Skin of body (tissue), 2 donors: ENCODE results near the gene OR51D1. TPM values are rescaled to one million over a fixed set of nuclear protein-coding genes. Genes with fewer than 3 reads are reported as not detected.

ENCODE experiments used
- DNase-seq: peaks from one replicate; lab custom pipeline; 2025; lab: John Stamatoyannopoulos, UW
- total RNA-seq: library from RNA; depleted of rRNA; stranded (reverse); fragments of >200 nt; gene quantifications from one replicate; pipeline ENCODE4 v1.2.3, GENCODE V29; 2014

OR51D1 gene
- total RNA-seq, 1 donor from 2014 or later: not detected

DNA sequence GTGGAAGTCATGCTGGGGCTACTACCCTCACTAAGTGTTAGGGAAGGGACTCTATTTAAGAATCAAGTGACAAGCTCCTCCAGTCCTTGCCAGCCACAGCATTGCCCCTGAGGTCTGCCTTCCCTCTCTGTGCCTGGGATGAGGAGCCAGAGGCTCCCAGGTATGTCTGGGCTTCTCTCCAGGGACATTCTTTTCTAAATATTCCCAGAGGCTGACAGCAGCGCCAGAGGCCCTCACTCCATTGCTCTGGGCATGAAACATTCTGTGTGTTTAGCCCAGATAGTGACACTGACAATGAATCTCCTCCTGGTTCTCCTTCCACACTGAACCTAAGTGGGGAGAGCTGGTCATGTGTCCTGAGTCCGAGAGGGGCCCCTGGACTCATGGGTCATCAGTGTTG lies 8.7 kb downstream of the OR51D1 start:
- no peak for DNase-seq

DNA sequence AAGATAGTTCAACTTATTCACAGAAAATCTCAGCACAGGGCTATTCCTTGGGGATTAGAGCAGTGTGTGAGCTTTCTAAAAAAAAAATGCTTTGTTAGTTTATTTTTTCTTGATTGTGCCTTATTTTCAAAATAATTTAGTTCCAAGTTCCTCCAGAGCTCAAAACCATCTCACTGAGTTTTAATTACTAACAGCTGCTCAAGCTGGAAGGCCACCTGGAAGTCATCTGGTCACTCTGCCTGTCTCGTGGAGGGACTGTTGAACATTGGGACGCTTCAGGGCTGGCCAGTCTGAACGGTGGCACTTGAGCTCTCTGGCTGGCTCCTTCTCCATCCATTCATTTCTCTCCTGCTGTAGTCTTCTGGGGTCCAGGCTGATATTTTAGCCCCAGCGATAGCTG lies 10.5 kb downstream of the OR51D1 start:
- no peak for DNase-seq

DNA sequence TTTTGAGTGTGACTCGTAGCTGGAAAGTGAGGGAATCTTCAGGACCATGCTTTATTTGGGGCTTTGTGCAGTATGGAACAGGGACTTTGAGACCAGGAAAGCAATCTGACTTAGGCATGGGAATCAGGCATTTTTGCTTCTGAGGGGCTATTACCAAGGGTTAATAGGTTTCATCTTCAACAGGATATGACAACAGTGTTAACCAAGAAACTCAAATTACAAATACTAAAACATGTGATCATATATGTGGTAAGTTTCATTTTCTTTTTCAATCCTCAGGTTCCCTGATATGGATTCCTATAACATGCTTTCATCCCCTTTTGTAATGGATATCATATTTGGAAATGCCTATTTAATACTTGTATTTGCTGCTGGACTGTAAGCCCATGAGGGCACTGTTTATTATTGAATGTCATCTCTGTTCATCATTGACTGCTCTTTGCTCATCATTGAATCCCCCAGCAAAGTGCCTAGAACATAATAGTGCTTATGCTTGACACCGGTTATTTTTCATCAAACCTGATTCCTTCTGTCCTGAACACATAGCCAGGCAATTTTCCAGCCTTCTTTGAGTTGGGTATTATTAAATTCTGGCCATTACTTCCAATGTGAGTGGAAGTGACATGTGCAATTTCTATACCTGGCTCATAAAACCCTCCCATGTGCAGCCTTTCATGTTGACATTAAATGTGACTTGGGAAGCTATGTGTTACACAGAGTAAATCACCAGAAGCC lies 17.5 kb downstream of the OR51D1 start:
- DNase-seq: no peak

DNA sequence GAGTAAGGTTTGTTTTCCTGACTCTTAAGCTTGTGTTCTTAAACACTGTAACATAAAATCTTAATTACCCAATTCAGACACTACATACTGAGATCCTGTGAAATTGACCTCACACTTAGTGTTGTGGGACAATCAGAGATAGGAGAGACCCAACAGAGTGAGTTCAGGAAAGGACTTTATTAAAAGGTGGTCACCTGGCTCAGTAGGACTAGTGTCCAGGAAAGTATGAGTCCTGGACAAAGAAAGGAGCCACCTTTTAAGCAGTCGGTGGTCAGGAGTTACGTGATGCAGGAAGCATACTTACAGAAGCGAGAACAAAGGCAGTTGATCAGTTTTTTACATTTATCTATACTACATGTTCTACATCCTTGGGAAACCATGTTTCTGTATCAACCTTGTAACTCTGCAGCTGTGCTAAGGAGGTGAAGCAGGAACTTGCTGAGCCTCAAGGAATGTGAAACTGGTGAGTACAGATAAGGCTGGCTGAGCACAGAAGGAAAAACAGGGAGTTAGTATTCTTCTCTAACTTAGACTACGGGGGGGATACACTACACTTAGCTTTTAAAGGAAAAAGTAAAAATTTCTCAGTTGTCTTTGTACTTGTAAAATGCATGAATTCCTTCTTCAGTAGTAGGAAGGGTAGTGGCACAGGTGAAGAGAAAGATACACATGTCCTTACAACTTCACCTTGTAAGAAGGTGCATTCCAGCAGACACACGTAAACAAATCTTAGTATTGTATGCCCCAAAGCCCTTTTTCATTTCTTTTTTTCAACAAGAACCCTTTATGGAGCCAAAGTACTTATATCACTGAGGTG lies 21.6 kb downstream of the OR51D1 start:
- no peak for DNase-seq

DNA sequence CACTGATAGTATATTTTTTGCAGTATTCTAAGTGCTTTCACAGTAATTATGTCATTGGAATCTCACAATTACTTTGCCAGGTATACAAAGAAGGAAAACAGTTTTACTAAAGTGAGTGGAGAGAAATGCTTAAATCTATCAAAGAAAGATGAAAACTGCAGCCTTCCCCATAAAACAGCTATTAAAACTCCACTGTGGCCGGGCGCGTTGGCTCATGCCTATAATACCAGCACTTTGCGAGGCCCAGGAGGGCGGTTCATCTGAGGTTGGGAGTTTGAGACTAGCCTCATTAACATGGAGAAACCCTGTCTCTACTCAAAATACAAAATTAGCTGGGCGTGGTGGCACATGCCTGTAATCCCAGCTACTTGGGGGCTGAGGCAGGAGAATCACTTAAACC lies 25.6 kb downstream of the OR51D1 start:
- DNase-seq: no peak

DNA sequence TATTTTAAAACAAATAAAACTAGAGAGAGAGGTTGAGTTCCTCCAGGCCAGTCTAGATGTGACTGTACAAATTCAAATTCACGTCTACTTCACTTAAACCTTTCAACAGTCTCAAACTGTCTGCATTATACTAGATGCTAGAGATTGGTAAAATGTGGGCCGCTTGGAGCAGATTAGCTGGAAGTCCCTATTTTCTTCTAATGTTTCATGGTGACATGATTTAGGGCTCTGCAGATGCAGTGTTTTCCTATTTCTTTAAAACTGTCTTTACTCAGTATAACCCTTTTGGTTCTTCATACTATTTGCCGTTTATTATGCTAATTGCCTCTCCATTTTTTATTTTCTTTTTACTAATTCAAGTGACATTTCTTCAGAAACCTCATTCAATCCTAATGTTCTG lies 26.9 kb downstream of the OR51D1 start:
- no peak for DNase-seq

DNA sequence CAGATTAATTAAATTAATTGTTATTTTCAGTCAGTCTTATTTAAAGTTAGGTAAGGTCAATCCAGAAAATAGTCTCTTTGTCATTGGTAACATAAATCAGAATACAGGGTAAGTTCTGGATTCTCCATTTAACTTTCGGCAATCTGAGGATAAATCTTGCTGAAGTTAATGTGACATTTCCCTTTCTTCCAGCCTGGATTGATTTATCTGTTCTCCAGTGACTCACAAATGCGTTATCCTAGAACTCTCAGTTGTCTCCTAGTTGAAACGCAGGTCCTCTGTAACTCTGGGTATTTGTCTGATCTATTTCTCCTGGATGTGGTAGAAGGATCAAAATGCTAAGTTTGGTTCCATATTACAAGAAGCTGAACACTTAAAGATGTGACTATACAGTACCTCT lies 27.5 kb downstream of the OR51D1 start:
- no peak for DNase-seq

DNA sequence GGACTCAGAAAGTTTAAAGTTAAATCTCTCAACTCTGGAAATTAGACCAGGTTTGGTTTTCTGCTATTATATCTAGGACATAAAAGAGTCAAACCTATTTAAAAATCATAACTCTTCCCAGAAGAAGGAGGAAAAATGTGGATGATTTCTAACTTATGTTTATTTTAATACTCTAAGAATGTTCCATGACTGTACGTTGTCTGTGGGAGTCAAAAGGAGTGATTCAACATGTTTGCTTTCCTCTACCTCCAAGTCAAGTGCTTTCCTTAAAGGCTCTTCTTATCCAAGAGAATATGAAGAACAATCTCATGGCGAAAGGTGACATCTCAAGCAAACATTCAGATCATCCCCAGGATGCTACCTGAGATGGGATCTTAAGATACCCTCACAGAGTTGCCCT lies 28.1 kb downstream of the OR51D1 start:
- no peak for DNase-seq

DNA sequence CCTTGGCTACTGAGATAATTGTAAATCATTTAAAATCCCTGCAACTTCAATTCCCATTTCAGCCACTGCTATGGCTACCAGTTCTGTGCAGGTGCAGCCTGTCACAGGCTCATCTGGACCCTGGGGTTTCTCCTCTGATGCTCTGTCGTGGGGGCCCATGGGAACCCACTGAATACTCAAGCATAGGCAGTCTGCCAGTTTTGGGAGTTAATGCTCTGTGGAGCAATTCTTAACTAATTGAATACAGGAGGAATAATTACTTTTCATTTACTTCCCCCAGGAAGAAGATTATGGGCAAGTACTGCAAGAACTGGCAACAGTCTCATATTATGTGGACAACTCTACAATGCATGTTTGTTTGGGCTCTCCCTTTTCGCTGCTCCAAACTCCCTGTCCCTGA lies 34.5 kb downstream of the OR51D1 start:
- DNase-seq: no peak

DNA sequence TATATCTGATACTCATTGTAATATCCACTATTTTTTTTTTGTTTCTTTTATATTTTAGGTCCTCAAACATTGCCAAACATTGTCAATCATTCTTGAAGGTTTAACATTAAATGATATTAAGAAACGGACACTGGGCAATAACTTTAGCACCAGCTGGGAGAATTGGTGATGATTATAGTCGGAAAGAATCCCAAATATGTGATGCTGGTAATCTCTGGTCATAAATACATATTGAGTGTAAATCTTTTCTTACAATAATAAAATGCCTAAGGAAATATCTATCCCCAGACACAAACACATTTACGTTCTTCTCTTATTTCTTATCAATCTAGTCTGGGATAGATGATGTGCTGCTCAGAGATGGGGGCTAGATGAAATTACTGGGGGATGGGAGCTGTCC lies 35.2 kb downstream of the OR51D1 start:
- DNase-seq: no peak

DNA sequence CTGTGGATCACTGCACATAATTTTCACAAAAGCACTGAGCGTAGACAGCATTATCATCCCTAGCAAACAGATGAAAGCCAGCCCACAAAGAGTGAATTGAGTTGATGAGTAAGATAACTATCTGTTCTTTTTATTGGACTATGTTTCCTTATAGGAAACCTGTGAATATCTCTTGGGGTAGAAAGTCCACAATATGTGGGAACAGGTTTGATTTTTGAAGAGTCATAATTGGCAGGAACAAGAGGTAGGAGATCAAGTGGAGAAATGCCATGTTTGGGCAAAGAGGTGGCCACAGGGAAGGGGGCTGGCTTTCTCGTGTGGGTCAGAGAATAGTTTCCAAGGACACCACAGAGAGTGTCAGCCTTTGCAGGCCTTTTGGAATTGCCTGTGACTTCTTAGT lies 36.5 kb downstream of the OR51D1 start:
- no peak for DNase-seq

DNA sequence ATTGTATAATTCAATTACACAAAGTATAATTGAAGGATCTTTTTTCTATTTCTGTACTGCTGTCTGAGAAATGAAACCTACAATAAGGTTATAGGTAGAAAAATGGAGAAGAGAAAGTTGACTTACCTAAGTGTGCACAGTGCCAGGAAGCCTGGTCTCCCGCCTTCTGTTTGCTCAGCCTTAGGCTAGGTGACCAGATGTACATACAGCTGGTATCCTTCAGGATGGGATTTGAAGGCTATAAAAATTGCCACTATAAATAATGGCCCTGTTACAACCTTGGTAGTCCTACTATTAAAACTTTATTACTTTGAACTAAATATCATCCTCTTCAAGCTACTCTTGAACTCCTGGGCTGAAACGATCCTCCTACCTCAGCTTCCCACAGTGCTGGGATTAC lies 40.7 kb downstream of the OR51D1 start:
- no peak for DNase-seq

DNA sequence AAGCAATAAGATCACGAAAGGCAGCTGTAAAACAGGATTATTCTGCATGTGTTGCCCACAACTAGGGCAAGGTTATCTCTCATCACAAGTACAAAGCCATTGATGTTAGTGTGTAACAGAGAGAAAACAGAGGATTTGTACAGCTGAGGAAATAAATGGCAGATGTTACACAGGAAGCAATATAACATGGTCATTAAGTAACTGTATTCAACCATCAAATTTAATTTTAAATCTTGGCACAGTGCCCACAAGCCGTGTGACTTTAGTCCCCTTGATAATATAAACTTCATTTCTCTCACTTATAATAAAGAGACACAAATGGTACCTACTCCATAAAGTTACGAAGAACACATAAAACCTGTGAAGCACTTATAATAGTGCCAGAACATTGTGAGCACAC lies 43.1 kb downstream of the OR51D1 start:
- no peak for DNase-seq

DNA sequence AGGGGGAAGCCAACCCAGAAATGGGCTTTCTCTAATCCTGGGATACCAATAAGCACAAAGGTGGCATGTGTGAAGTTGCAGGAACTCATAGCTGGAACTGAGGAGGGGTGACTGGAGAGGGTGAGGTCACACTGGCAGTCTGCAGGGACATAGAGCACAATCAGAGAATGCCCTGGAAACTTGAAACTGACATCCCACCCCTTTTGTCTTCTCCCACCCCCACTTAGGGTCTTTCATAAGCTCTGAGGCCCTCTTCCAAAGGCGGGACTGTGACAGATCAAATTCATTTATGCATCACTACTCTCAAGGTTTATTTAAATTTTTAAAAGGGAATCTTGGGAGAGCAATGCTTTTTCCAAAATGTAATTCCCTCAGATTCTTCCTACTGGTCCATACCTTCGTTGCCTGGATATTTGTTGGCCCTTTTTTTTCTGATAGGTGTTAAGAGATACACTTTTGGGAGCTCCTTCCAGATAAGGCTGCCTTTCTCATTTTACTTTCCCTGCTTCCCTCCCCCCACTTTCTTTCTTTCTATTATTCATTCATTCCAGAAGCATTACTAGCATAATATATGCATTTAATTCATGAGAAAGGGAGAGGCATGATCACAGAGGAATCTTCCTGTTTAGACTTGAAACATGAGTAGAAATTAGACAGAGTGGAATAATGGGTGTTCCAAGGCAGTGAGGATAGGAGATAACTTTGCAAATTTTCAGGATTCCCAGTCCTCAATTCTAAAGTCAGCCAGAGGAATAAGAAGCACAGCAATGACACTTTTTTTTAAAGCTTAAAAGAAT lies 45.5 kb downstream of the OR51D1 start:
- DNase-seq: no peak

DNA sequence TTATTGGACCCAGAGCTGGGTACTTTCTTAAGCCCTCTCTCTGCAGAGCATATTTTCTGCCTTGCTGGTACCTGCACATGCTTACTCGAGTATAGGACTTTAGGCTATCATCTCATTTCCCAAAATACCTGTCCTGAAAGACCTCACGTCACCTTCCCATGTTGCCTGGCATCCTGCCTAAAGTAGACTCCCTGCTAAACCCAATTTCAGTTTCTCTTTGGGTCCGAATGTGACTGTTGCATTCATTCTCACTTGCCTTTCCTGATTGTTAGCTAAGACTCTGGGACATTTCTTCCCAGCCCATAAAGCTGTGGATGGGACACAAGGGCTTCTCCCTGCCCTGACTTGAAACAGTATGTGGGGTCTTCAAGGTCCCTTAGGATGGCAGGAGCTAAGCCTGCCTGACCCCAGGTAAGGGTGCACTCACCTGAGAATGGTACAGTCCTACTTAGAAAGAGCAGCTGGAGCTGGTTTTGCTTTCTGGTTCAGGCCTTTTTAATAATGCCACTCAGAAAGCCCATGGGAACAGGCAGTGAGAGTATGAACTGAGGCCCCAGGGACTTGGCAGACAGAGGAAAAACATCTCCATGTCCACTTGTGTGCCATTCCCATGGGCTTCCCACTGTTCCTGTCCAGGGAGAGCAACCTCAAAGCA lies 47.5 kb downstream of the OR51D1 start:
- no peak for DNase-seq

Other genes with a start within 250 kb of the OR51D1 start
- 10.0 TPM for gene TRIM21, start 243.8 kb upstream of the OR51D1 start, total RNA-seq
- gene OR52K2, start 188.2 kb upstream of the OR51D1 start, total RNA-seq: not detected
- gene OR52K1, start 154.8 kb upstream of the OR51D1 start, total RNA-seq: not detected
- gene OR52M1, start 92.3 kb upstream of the OR51D1 start, total RNA-seq: not detected
- gene OR52I2, start 55.7 kb upstream of the OR51D1 start, total RNA-seq: not detected
- not detected for gene OR52I1, start 43.4 kb upstream of the OR51D1 start, total RNA-seq
- 7.7 TPM for gene TRIM68, start 29.2 kb upstream of the OR51D1 start, total RNA-seq
- gene OR51E1, start 6.5 kb downstream of the OR51D1 start, total RNA-seq: 1.1 TPM
- gene OR51E2, start 60.4 kb downstream of the OR51D1 start, total RNA-seq: 0.10 TPM
- gene MMP26, start 67.3 kb downstream of the OR51D1 start, total RNA-seq: not detected
- gene OR51F1, start 132.5 kb downstream of the OR51D1 start, total RNA-seq: not detected
- not detected for gene OR52R1, start 166.9 kb downstream of the OR51D1 start, total RNA-seq
- gene OR51F2, start 183.8 kb downstream of the OR51D1 start, total RNA-seq: not detected
- gene OR51S1, start 211.7 kb downstream of the OR51D1 start, total RNA-seq: not detected
- gene OR51T1, start 244.4 kb downstream of the OR51D1 start, total RNA-seq: not detected